ENCODE data around the gene CFAP65. TPM values are rescaled to one million over a fixed set of nuclear protein-coding genes. Genes with fewer than 3 reads are reported as not detected.

The CFAP65 gene
- total and polyA plus RNA-seq, 2 of the 13 experiments (the other 11 are each of a cell fraction or from before 2014, with no cell fraction given): 0.05 TPM; not detected in 1

GRCh38 chr2:219010873-219011272 is 30.4 kb downstream of the CFAP65 start (continued):
- no peak for TF ChIP-seq MYC (CRISPR knock-in tag; IDR thresholded peaks at IDR 0.05; ENCODE audit: borderline replicate concordance)
- TF ChIP-seq TBL1XR1 (IDR thresholded peaks at IDR 0.05; ENCODE audit: borderline replicate concordance, low read length, partially characterized antibody): no peak
- no peak for TF ChIP-seq MYNN (CRISPR knock-in tag; IDR thresholded peaks at IDR 0.05; ENCODE audit: low read depth)
- no peak for TF ChIP-seq HOMEZ (CRISPR knock-in tag; IDR thresholded peaks at IDR 0.05; ENCODE audit: low read depth)
- no peak for TF ChIP-seq XRCC5 (optimal IDR thresholded peaks at IDR 0.05; ENCODE audit: low read length)
- TF ChIP-seq CCDC6 (CRISPR knock-in tag; IDR thresholded peaks at IDR 0.05): no peak
- TF ChIP-seq ZNF451 (CRISPR knock-in tag; IDR thresholded peaks at IDR 0.05): no peak
- TF ChIP-seq ZNF275 (CRISPR knock-in tag; IDR thresholded peaks at IDR 0.05; ENCODE audit: borderline replicate concordance): no peak
- no peak for TF ChIP-seq TOE1 (CRISPR knock-in tag; IDR thresholded peaks at IDR 0.05)
- TF ChIP-seq ZNF709 (CRISPR knock-in tag; IDR thresholded peaks at IDR 0.05): no peak
- no peak for TF ChIP-seq SIN3A (IDR thresholded peaks at IDR 0.05; ENCODE audit: borderline replicate concordance, low read depth, low read length)
- no peak for TF ChIP-seq MED8 (CRISPR knock-in tag; IDR thresholded peaks at IDR 0.05; ENCODE audit: insufficient replicate concordance)

All from HepG2 (cell line).